Measurements from ENCODE around the gene SEPTIN11. TPM values are rescaled to one million over a fixed set of nuclear protein-coding genes. Genes with fewer than 3 reads are reported as not detected.

SEPTIN11 gene
- total RNA-seq, 1 experiment from 2014 or later = 77.3 TPM

- DNase-seq = no peak
- no peak overlapping the region for H2BK5ac ChIP-seq (ENCODE audit: insufficient read length, low read length)
- H4K91ac ChIP-seq (ENCODE audit: insufficient read length, low read depth, low read length) = no peak overlapping the region
- no peak overlapping the region for H3K9ac ChIP-seq (ENCODE audit: extremely low read depth, insufficient read length, low read length)
- no peak overlapping the region for H2BK15ac ChIP-seq (ENCODE audit: low read depth, low read length)
- no peak overlapping the region for H3K18ac ChIP-seq (ENCODE audit: insufficient read length, low read depth, low read length)
- H4K8ac ChIP-seq (replicated peaks; ENCODE audit: insufficient read length, low read depth, low read length) = no peak overlapping the region
- H3K4ac ChIP-seq (ENCODE audit: low read depth, low read length) = no peak overlapping the region
- H3K27ac Mint-ChIP-seq = no peak overlapping the region; a peak in 1 of 7 replicates
- H3K14ac ChIP-seq (ENCODE audit: insufficient read depth, low read length) = no peak overlapping the region
- no peaks in the 10 kb centered on the region for H3K36me3 Mint-ChIP-seq (ENCODE audit: insufficient read depth in 1 of 3, low read depth in 3 of 3)
- 0 out of 3 replicates have a peak, but pooled peaks have one; percentile 18 for TF ChIP-seq CTCF (conservative IDR thresholded peaks at IDR 0.05)
- no peak overlapping the region for H2BK20ac ChIP-seq (ENCODE audit: low read depth, low read length, poor library complexity, severe bottlenecking)
- no peaks in the 10 kb centered on the region for H3K23me2 ChIP-seq (ENCODE audit: insufficient read length, low read depth, low read length, poor library complexity, severe bottlenecking)
- H3K27me3 Mint-ChIP-seq (ENCODE audit: low read depth) = no peaks in the 10 kb centered on the region
- no peak overlapping the region for H2AFZ ChIP-seq (ENCODE audit: low read length)
- no peaks in the 10 kb centered on the region for H3K9me3 ChIP-seq (ENCODE audit: control insufficient read depth, low read depth, low read length)
- no peak overlapping the region for H2AK5ac ChIP-seq (ENCODE audit: insufficient read length, low read length)
- H3K23ac ChIP-seq (ENCODE audit: insufficient read length, low read depth, low read length) = no peak overlapping the region
- H3K27me3 ChIP-seq (ENCODE audit: insufficient read depth, low read length) = no peaks in the 10 kb centered on the region
- H4K5ac ChIP-seq (ENCODE audit: insufficient read length, low read depth, low read length) = no peak overlapping the region
- no peak overlapping the region for H2BK12ac ChIP-seq (ENCODE audit: insufficient read length, low read depth, low read length)
- peaks cover 16% of the 10 kb centered on the region for H3K4me1 ChIP-seq (ENCODE audit: insufficient read depth, low read length)
- no peaks in the 10 kb centered on the region for H3K9me3 Mint-ChIP-seq
- H3K79me2 ChIP-seq (ENCODE audit: insufficient read depth, low read length) = peaks cover 2% of the 10 kb centered on the region; the same call in 1 of the 2 replicates
- H3K4me3 Mint-ChIP-seq = no peak overlapping the region
- H3K79me1 ChIP-seq (ENCODE audit: insufficient read depth, low read depth, low read length, poor library complexity, severe bottlenecking) = peaks cover 7% of the 10 kb centered on the region
- no peak overlapping the region for H3T11ph ChIP-seq (ENCODE audit: low read length)
- peaks cover 59 to 62% of the 10 kb centered on the region in 2 experiments for H3K4me1 Mint-ChIP-seq
- H3K56ac ChIP-seq (ENCODE audit: insufficient read length, low read depth, low read length) = no peak overlapping the region
- no peak overlapping the region for H3K4me2 ChIP-seq (ENCODE audit: insufficient read depth, insufficient read length, low read length)
- no peaks in the 10 kb centered on the region for H4K20me1 ChIP-seq (ENCODE audit: control insufficient read depth, insufficient read depth, insufficient read length)
- no peak overlapping the region for H3K27ac ChIP-seq (ENCODE audit: insufficient read length, low read depth, low read length)
- WGBS (ENCODE audit: extremely low coverage, insufficient read length, low lambda C conversion rate) = no CpG with 5 or more reads among the region's 7 CpGs
- H2BK120ac ChIP-seq (ENCODE audit: low read depth, low read length, poor library complexity, severe bottlenecking) = no peak overlapping the region
Observed at GRCh38 chr4:76982638-76983584, 33.4 kb downstream of the SEPTIN11 start.

All from H9 (cell line).